Heart right ventricle (tissue), 16 donors: ENCODE results near the gene SPPL2C. TPM values are rescaled to one million over a fixed set of nuclear protein-coding genes. Genes with fewer than 3 reads are reported as not detected.

ENCODE experiments used
- ATAC-seq, 8 donors: fragments of 200-7000 bp; cut with Tn5 transposase; one replicate each; pipeline ENCODE4 v1.9.1; 2020; ENCODE audit warnings: mild to moderate bottlenecking in 8 of 8, moderate library complexity in 8 of 8, moderate number of reproducible peaks in 1 of 8
- DNase-seq, 2 donors: peaks; one replicate each; pipeline ENCODE4 v3.0.0-alpha.2; 2020
- H3K27ac ChIP-seq, 10 donors: fragments of 200-600 bp; sonication (generic) in 2 of 10; one replicate each; pipeline versions ENCODE4 v1.5.0 to v1.8.0; 2020 to 2022; ENCODE audit warnings: mild to moderate bottlenecking in 3 of 10
- H3K27me3 ChIP-seq, 7 donors: fragments of 200-600 bp; one replicate each; pipeline ENCODE4 v1.8.0; 2021 to 2022; ENCODE audit warnings: mild to moderate bottlenecking in 2 of 7
- H3K36me3 ChIP-seq, 9 donors: fragments of 200-600 bp; sonication (generic) in 1 of 9; one replicate each; pipeline versions ENCODE4 v1.5.0 to v1.8.0; 2020 to 2022; ENCODE audit warnings: mild to moderate bottlenecking in 2 of 9
- H3K4me1 ChIP-seq, 9 donors: fragments of 200-600 bp; sonication (generic) in 1 of 9; one replicate each; pipeline versions ENCODE4 v1.5.0 to v1.8.0; 2020 to 2022; ENCODE audit warnings: mild to moderate bottlenecking in 4 of 9
- H3K4me3 ChIP-seq, 10 donors: fragments of 200-600 bp; sonication (generic) in 2 of 10; one replicate each; pipeline versions ENCODE4 v1.5.0 to v1.8.0; 2020 to 2022; ENCODE audit warnings: mild to moderate bottlenecking in 7 of 10, moderate library complexity in 2 of 10
- H3K9me3 ChIP-seq, 11 donors: fragments of 200-600 bp in 10 of 11; sonication (generic) in 2 of 11; one replicate each; pipeline versions ENCODE4 v1.5.0 to v1.8.0; 2013 to 2022; ENCODE audit warnings: mild to moderate bottlenecking in 2 of 11, control low read depth in 1 of 11, moderate library complexity in 1 of 11
- WGBS, 2 donors: extraction: QIAGEN DNeasy Blood & Tissue Kit; methylation state at CpG; one replicate each; pipeline ENCODE4 v1.1.7; 2013; ENCODE audit warnings: inconsistent platforms in 1 of 2; 5-methylcytosine and 5-hydroxymethylcytosine counted together
- intact Hi-C, 10 donors: fragments of 100-400 bp; cut with DNase I; formaldehyde crosslinking; loops; one replicate each; pipeline versions ENCODE4 v1.11.1 to v1.14.2; 2022
- polyA plus RNA-seq, 2 donors: library from polyadenylated mRNA; stranded (reverse); fragments of 200-250 nt; gene quantifications; one replicate each; pipeline ENCODE4 v1.2.3, GENCODE V29; 2013
- total RNA-seq, 10 donors: library from RNA; stranded (reverse); fragmentation: NEBNext Ultra II Directional in 3 of 10; extraction: Animal tissue kit (Norgen Biotek cat#: 25700) in 3 of 10; gene quantifications; one replicate each; pipeline versions ENCODE4 v1.2.1 to v1.2.4, GENCODE V29; 2021 to 2023
- TF ChIP-seq, protein P1 (sequence below), 9 donors: fragments of 200-600 bp; sonication (generic) in 2 of 9; IDR thresholded peaks; one replicate each; pipeline versions ENCODE4 v1.5.0 to v1.8.0; 2021 to 2022; ENCODE audit warnings: antibody characterized with exemption in 9 of 9, mild to moderate bottlenecking in 5 of 9, moderate library complexity in 1 of 9
- donor health status: Arrhythmogenic right ventricular cardiomyopathy.
- donor health status: ischemic (EF 13 %, LVEDD 7.1; RV severe dilation, severe dysfunction).
- donor health status: healthy with polysubstance abuse.
- donor health status: DM: no; HTN: yes; CAD: no.
- donor health status: DM: no; HTN: no; CAD: no.
- donor health status: ischemic (EF 25% LVEDD 6.9; RV normal size, moderate dysfunction).
- donor health status: ischemic (EF 25% LVEDD 5.7; RV mildly dilated, moderate dysfunction).
- donor health status: healthy.
- donor health status: DM: yes; HTN: yes; CAD: no.
- donor health status: Ischemic cardiomyopathy.
- donor health status: ischemic (EF 35%, LVEDD 5.7; RV mildly dilated, moderate dysfunction).
- donor health status: nonischemic (EF 11% LVEDD 7.7; RV severe dilation, severe dysfunction).
- donor health status: DM: yes; HTN: yes; CAD: no.
- donor health status: PGD.
- donor health status: ischemic (EF 29% LVEDD 5.4; RV normal size, mild dysfunction).
- donor health status: nonischemic (EF 23%, LVEDD 6.1; RV moderate dilation, normal function).

Gene SPPL2C
- total and polyA plus RNA-seq, 12 donors: not detected

DNA sequence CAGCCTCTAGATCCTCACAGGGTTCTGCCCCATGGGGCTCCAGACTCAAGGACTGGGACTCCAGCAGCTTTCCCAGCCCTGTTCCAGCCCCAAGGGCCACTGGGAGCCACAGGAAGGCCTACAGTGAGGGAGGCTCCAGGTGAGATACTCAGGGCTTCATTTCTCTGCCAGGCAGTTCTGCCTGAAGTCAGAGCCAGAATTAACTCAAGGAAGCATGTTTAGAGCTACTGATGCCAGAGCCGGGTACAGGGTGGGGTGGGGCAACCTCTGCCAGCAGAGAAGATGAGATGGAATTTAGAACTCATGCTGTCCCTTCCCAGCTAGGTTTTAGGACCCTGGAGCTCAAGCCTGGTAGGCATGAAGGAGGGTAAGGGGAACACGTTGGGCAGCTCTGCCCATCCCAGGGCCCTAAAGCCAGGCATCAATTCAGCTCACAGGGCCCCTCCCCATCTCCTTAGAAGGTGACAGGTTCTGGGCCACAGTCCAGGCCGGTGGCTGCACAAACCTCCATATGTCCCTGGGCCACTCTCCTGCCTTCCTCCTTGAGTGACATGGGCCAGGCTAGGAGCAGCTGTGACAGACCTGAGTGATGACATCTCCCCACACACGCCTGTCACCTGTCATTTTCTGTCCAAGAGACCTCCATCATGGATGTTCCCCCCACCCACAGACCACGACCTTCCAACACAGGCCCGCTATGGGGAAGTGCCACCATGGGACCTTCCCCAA lies 24.5 kb upstream of the SPPL2C start:
- Histone ChIP-seq H3K36me3 (no peaks in the 10 kb centered on the region), H3K27me3 (peaks cover 0 to 31% (median 10%) of the 10 kb centered on the region in 7 donors), H3K9me3 (no peaks in the 10 kb centered on the region), H3K4me3 (no peak overlapping the region), H3K4me1 (no peaks in the 10 kb centered on the region), H3K27ac (no peak overlapping the region)
- TF ChIP-seq, protein P1, sequence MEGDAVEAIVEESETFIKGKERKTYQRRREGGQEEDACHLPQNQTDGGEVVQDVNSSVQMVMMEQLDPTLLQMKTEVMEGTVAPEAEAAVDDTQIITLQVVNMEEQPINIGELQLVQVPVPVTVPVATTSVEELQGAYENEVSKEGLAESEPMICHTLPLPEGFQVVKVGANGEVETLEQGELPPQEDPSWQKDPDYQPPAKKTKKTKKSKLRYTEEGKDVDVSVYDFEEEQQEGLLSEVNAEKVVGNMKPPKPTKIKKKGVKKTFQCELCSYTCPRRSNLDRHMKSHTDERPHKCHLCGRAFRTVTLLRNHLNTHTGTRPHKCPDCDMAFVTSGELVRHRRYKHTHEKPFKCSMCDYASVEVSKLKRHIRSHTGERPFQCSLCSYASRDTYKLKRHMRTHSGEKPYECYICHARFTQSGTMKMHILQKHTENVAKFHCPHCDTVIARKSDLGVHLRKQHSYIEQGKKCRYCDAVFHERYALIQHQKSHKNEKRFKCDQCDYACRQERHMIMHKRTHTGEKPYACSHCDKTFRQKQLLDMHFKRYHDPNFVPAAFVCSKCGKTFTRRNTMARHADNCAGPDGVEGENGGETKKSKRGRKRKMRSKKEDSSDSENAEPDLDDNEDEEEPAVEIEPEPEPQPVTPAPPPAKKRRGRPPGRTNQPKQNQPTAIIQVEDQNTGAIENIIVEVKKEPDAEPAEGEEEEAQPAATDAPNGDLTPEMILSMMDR (IDR thresholded peaks at IDR 0.05): no peak
- ATAC-seq (peak in 2 of 8 donors; percentile 38 to 47), DNase-seq (no peak)
- intact Hi-C loops: loop anchor here in 1 of 10 donors (10.0 kb wide), 1 partner anchor 95 kb away; no protein-coding TSS in a partner anchor
- 48 to 55% methylated on average over 6 of the region's 6 CpGs for WGBS, 2 donors

- TF ChIP-seq, protein P1 (IDR thresholded peaks at IDR 0.05): no peak
- H3K27ac ChIP-seq: no peak overlapping the region
- H3K36me3 ChIP-seq: no peaks in the 10 kb centered on the region
- no peak for ATAC-seq
- intact Hi-C loops: loop anchor here in 1 of 10 donors (10.0 kb wide), 1 partner anchor 96 kb away; no protein-coding TSS in a partner anchor
- H3K4me1 ChIP-seq: no peaks in the 10 kb centered on the region
- peaks cover 0 to 41% (median 11%) of the 10 kb centered on the region in 7 donors for H3K27me3 ChIP-seq
- no peak for DNase-seq
- WGBS, 2 donors: 90 to 93% methylated on average over 9 of the region's 9 CpGs
- H3K9me3 ChIP-seq: no peaks in the 10 kb centered on the region
- no peak overlapping the region for H3K4me3 ChIP-seq
These were observed 23.5 kb upstream of the SPPL2C start for GRCh38 chr17:45821147-45821546.

- Histone ChIP-seq H3K4me1 (no peaks in the 10 kb centered on the region), H3K27me3 (peaks cover 0 to 57% (median 15%) of the 10 kb centered on the region in 7 donors), H3K9me3 (no peaks in the 10 kb centered on the region), H3K27ac (no peak overlapping the region), H3K36me3 (no peaks in the 10 kb centered on the region), H3K4me3 (no peak overlapping the region)
- DNase-seq (no peak), ATAC-seq (no peak)
- 72 to 74% methylated on average over 10 of the region's 10 CpGs for WGBS, 2 donors
- TF ChIP-seq, protein P1 (IDR thresholded peaks at IDR 0.05): no peak
- intact Hi-C loops: loop anchor here in 1 of 10 donors (10.0 kb wide), 1 partner anchor 99 kb away; no protein-coding TSS in a partner anchor
These were observed 21.1 kb upstream of the SPPL2C start for GRCh38 chr17:45823598-45823997.

- WGBS, 2 donors: 68 to 69% methylated on average over 7 of the region's 7 CpGs
- Histone ChIP-seq H3K27ac (no peak overlapping the region), H3K9me3 (no peaks in the 10 kb centered on the region), H3K4me1 (no peaks in the 10 kb centered on the region), H3K36me3 (no peaks in the 10 kb centered on the region), H3K27me3 (peaks cover 0 to 66% (median 15%) of the 10 kb centered on the region in 7 donors), H3K4me3 (no peak overlapping the region)
- ATAC-seq (no peak), DNase-seq (no peak)
- TF ChIP-seq, protein P1 (IDR thresholded peaks at IDR 0.05): no peak
- intact Hi-C loops: loop anchor here in 1 of 10 donors (10.0 kb wide), 1 partner anchor 100 kb away; no protein-coding TSS in a partner anchor
These were observed 20.2 kb upstream of the SPPL2C start for GRCh38 chr17:45824475-45824874.
